ENCODE results near the gene SVBP. TPM values are rescaled to one million over a fixed set of nuclear protein-coding genes. Genes with fewer than 3 reads are reported as not detected.
A peak's percentile ranks its signal among the peaks of the same experiment; 100 is the strongest.

The SVBP gene, protein sequence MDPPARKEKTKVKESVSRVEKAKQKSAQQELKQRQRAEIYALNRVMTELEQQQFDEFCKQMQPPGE
- polyA plus RNA-seq, result 11.0 to 15.5 TPM (median 13.9 TPM) in 3 replicates
- polyA plus RNA-seq (2011; ENCODE audit: low read depth), result 6.0 TPM
- polyA plus RNA-seq (2011; cell fraction: cytosol; rRNA removed), result 12.6 and 18.4 TPM in 2 replicates
- 2.8 and 4.3 TPM in 2 replicates for polyA plus RNA-seq (2011; cell fraction: nucleus; rRNA removed)
- polyA plus RNA-seq (2012; ENCODE audit: low replicate concordance), result 12.0 and 14.1 TPM in 2 replicates
- 1.1 to 5.7 TPM (median 2.3 TPM) in 3 replicates for polyA minus RNA-seq
- 5.6 TPM for polyA minus RNA-seq (2011; cell fraction: cytosol; rRNA and poly(A)+ RNA removed)
- polyA minus RNA-seq (2011; cell fraction: nucleus; rRNA and poly(A)+ RNA removed), result not detected in 2 replicates

DNA sequence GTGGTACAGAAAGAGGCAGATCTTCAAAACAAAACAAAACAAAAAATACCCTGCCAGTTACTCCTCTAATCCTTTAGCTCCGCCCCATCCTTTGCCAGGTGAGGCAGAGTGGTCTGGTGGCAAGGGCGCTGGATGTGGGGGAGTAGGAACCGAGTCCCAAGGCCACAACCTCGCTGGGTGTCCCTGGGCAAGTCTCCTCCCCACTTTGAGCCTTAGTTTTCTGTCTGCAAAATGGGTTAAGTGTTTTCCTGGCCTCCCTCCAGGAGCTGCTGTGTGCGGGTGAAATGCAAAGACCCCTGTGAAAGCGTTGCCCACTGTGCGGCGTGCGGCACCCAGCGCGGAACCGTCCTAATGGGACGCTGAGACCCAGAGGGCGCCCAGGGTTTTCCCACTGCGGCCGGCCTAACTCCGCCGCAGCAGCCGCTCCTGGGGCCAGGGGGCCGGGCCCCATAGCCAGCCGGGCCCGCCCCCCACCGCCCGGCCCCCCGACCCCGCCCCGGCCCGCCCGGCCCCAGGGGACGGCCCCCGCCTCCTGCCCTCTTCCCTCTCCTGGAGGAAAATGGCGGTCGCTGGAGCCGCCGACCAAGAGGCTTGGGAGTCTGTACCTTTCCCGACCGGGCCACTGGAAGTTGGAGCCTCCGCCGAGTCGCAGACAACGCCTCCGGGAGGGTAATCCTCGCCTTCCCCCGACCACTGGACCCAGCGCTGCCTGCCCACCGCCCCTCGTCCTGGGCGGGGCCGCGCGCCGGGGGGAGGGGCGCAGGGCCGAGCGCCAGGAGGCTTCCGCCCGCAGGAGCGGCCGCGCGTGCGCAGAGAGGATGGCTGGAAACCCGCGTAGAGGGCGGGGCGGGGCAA is at the start of gene SVBP, which contains the start of gene ERMAP:
TSS of gene SVBP (minus strand) at position 813 of the 855 bp plus-strand sequence. CDS start 853 bp downstream, outside the sequence.
TSS of gene ERMAP (plus strand) at position 538 of the 855 bp plus-strand sequence. CDS start 13,327 bp downstream, outside the sequence.
- Histone ChIP-seq H3K9ac (ENCODE audit: control insufficient read depth, extremely low read depth, insufficient read depth, low read length) (peak within 1 kb of the TSS; percentile 94), H3K36me3 (ENCODE audit: control insufficient read depth in 2 of 2, extremely low read depth in 1 of 2, insufficient read depth in 2 of 2, low read length in 2 of 2) (peaks cover 0 to 1% of the 10 kb centered on the region in 2 experiments), H2AFZ (ENCODE audit: control insufficient read depth, low read length) (peak within 1 kb of the TSS; percentile 97), H3K9me1 (ENCODE audit: control insufficient read depth, extremely low read depth, insufficient read depth, low read length) (no peaks in the 10 kb centered on the region), H4K20me1 (ENCODE audit: control insufficient read depth, extremely low read depth, insufficient read depth, low read length) (no peaks in the 10 kb centered on the region), H3K9me3 (ENCODE audit: control insufficient read depth, low read depth, low read length) (no peaks in the 10 kb centered on the region), H3K27ac (ENCODE audit: control insufficient read depth, insufficient read depth, low read length) (peak within 1 kb of the TSS; percentile 89), H3K27me3 (ENCODE audit: control insufficient read depth, extremely low read depth, insufficient read depth, low read length) (no peaks in the 10 kb centered on the region), H3K4me2 (ENCODE audit: control insufficient read depth, extremely low read depth, insufficient read depth, low read depth, low read length) (peak within 1 kb of the TSS; percentile 95), H3K4me1 (ENCODE audit: control insufficient read depth, extremely low read depth, insufficient read depth, low read length) (peaks cover 13% of the 10 kb centered on the region), H3K79me2 (ENCODE audit: control insufficient read depth, insufficient read depth, low read length) (no peaks in the 10 kb centered on the region), H3K4me3 (ENCODE audit: control insufficient read depth in 2 of 3, extremely low read depth in 1 of 3, insufficient read depth in 2 of 3, low read depth in 1 of 3, low read length in 3 of 3) (peak within 1 kb of the TSS; percentile 66 to 84 (median 75))
- dilution Hi-C loops (cut with MboI; ENCODE audit: extremely low pct_ligation_motif_present, low sequenced_read_pairs), result no loop called here
- no peak for FAIRE-seq
- TF ChIP-seq, protein P1, sequence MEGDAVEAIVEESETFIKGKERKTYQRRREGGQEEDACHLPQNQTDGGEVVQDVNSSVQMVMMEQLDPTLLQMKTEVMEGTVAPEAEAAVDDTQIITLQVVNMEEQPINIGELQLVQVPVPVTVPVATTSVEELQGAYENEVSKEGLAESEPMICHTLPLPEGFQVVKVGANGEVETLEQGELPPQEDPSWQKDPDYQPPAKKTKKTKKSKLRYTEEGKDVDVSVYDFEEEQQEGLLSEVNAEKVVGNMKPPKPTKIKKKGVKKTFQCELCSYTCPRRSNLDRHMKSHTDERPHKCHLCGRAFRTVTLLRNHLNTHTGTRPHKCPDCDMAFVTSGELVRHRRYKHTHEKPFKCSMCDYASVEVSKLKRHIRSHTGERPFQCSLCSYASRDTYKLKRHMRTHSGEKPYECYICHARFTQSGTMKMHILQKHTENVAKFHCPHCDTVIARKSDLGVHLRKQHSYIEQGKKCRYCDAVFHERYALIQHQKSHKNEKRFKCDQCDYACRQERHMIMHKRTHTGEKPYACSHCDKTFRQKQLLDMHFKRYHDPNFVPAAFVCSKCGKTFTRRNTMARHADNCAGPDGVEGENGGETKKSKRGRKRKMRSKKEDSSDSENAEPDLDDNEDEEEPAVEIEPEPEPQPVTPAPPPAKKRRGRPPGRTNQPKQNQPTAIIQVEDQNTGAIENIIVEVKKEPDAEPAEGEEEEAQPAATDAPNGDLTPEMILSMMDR (optimal IDR thresholded peaks at IDR 0.05 in 1 of 3, IDR thresholded peaks at IDR 0.05 in 1 of 3, conservative IDR thresholded peaks at IDR 0.05 in 1 of 3; ENCODE audit: extremely low read depth in 1 of 3, insufficient read depth in 2 of 3, low read length in 3 of 3), result no peak
- TF ChIP-seq EZH2 (IDR thresholded peaks at IDR 0.05; ENCODE audit: low read length), result no peak
- peak; percentile 36 for DNase-seq (ENCODE audit: low read depth, low spot score)

DNA sequence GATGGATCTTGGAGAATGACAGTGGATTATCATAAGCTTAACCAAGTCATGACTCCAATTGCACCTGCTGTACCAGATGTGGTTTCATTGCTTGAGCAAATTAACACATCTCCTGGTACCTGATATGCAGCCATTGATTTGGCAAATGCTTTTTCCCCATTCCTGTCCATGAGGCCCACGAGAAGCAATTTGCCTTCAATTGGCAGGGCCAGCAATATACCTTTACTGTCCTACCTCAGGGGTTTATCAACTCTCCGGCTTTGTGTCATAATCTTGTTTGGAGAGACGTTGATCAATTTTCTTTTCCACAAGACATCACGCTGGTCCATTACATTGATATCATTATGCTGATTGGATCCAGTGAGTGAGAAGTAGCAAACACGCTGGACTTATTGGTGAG is 49.4 kb upstream of the SVBP start:
- no peak overlapping the region for H2AFZ ChIP-seq (ENCODE audit: control insufficient read depth, low read length)
- no peak overlapping the region for H3K4me2 ChIP-seq (ENCODE audit: control insufficient read depth, extremely low read depth, insufficient read depth, low read depth, low read length)
- H3K79me2 ChIP-seq (ENCODE audit: control insufficient read depth, insufficient read depth, low read length), result no peaks in the 10 kb centered on the region
- no peaks in the 10 kb centered on the region for H3K9me1 ChIP-seq (ENCODE audit: control insufficient read depth, extremely low read depth, insufficient read depth, low read length)
- DNase-seq (ENCODE audit: low read depth, low spot score), result no peak
- FAIRE-seq, result no peak
- H3K4me3 ChIP-seq (ENCODE audit: control insufficient read depth in 2 of 3, extremely low read depth in 1 of 3, insufficient read depth in 2 of 3, low read depth in 1 of 3, low read length in 3 of 3), result no peak overlapping the region
- H4K20me1 ChIP-seq (ENCODE audit: control insufficient read depth, extremely low read depth, insufficient read depth, low read length), result no peaks in the 10 kb centered on the region
- no peak overlapping the region for H3K9ac ChIP-seq (ENCODE audit: control insufficient read depth, extremely low read depth, insufficient read depth, low read length)
- dilution Hi-C loops (cut with MboI; ENCODE audit: extremely low pct_ligation_motif_present, low sequenced_read_pairs), result no loop called here
- TF ChIP-seq EZH2 (IDR thresholded peaks at IDR 0.05; ENCODE audit: low read length), result no peak
- TF ChIP-seq, protein P1 (optimal IDR thresholded peaks at IDR 0.05 in 1 of 3, IDR thresholded peaks at IDR 0.05 in 1 of 3, conservative IDR thresholded peaks at IDR 0.05 in 1 of 3; ENCODE audit: extremely low read depth in 1 of 3, insufficient read depth in 2 of 3, low read length in 3 of 3), result no peak
- H3K9me3 ChIP-seq (ENCODE audit: control insufficient read depth, low read depth, low read length), result no peaks in the 10 kb centered on the region
- peaks cover 3% of the 10 kb centered on the region for H3K27me3 ChIP-seq (ENCODE audit: control insufficient read depth, extremely low read depth, insufficient read depth, low read length)
- no peaks in the 10 kb centered on the region for H3K4me1 ChIP-seq (ENCODE audit: control insufficient read depth, extremely low read depth, insufficient read depth, low read length)
- no peaks in the 10 kb centered on the region for H3K36me3 ChIP-seq (ENCODE audit: control insufficient read depth in 2 of 2, extremely low read depth in 1 of 2, insufficient read depth in 2 of 2, low read length in 2 of 2)
- H3K27ac ChIP-seq (ENCODE audit: control insufficient read depth, insufficient read depth, low read length), result no peak overlapping the region
